ENCODE measurements around the gene HSD17B12.

DNA sequence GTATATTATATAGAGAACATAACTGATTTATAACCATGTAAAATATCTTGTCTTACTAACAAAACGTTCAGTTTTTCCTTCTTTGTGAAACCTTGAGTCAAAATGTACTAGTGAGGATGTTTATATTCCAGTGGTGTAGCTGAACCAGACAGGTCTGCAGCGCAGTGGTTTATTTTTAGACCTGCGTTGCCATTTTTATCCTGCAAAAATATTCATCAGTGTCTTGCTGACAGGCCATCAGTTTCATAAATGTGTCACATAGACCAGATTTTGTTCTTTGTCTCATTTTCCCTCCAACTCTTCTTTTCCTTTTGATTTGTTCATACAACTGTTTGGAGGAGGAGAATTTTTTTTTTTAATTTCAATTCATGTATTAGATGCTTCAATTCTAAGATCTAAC lies 43.1 kb downstream of the HSD17B12 start:
- TF ChIP-seq, protein P1, sequence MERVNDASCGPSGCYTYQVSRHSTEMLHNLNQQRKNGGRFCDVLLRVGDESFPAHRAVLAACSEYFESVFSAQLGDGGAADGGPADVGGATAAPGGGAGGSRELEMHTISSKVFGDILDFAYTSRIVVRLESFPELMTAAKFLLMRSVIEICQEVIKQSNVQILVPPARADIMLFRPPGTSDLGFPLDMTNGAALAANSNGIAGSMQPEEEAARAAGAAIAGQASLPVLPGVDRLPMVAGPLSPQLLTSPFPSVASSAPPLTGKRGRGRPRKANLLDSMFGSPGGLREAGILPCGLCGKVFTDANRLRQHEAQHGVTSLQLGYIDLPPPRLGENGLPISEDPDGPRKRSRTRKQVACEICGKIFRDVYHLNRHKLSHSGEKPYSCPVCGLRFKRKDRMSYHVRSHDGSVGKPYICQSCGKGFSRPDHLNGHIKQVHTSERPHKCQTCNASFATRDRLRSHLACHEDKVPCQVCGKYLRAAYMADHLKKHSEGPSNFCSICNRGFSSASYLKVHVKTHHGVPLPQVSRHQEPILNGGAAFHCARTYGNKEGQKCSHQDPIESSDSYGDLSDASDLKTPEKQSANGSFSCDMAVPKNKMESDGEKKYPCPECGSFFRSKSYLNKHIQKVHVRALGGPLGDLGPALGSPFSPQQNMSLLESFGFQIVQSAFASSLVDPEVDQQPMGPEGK (CRISPR knock-in tag; IDR thresholded peaks at IDR 0.05; ENCODE audit: borderline replicate concordance), result no peak
- no peak for TF ChIP-seq ARNTL (CRISPR knock-in tag; IDR thresholded peaks at IDR 0.05; ENCODE audit: borderline replicate concordance, low read depth)
- TF ChIP-seq RARB (CRISPR knock-in tag; IDR thresholded peaks at IDR 0.05), result no peak
- no peak for TF ChIP-seq BACH2 (CRISPR knock-in tag; IDR thresholded peaks at IDR 0.05; ENCODE audit: borderline replicate concordance)
- no peak for TF ChIP-seq ZFP3 (CRISPR knock-in tag; IDR thresholded peaks at IDR 0.05)
